ENCODE data around the gene CLDN22. TPM values are rescaled to one million over a fixed set of nuclear protein-coding genes. Genes with fewer than 3 reads are reported as not detected.

The CLDN22 gene
- total and polyA plus RNA-seq, 9 of the 15 experiments (the other 6 are each of a cell fraction or from before 2014, with no cell fraction given): 0.21 TPM; not detected in 8

- no TSS peak for BruUV-seq (replicated peaks)
- no peak overlapping the region for H3K27ac ChIP-seq (ENCODE audit: extremely low read depth, low read depth, low read length)
- H3K9me3 ChIP-seq (replicated peaks; ENCODE audit: control insufficient read depth, insufficient read depth, low read depth, low read length): no peaks in the 10 kb centered on the region
- FAIRE-seq (no peak), ATAC-seq (no peak), DNase-seq (ENCODE audit: extremely low read depth in 1 of 4, low spot score in 3 of 4) (no peak)
- no peaks in the 10 kb centered on the region for H3K9me1 ChIP-seq (ENCODE audit: control insufficient read depth, insufficient read depth, low read length)
- in situ Hi-C loops (cut with MboI) (no loop called here), intact Hi-C loops (cut with micrococcal nuclease) (no loop called here)
- no peak overlapping the region for H3K4me2 ChIP-seq (ENCODE audit: insufficient read depth, low read length)
- ChIA-PET CTCF (ENCODE audit: low intra/inter-chr PET ratio) (no interaction called here), POLR2A (no interaction called here)
- no peak overlapping the region for H2AFZ ChIP-seq (ENCODE audit: low read depth, low read length)
- peaks cover 0 to 8% of the 10 kb centered on the region in 2 experiments; a peak in 3 of 5 replicates for H3K4me1 ChIP-seq (replicated peaks in 1 of 2; ENCODE audit: control insufficient read depth in 2 of 2, insufficient read depth in 2 of 2, low read length in 2 of 2)
- peaks cover 2 to 27% of the 10 kb centered on the region in 2 experiments; a peak in 2 of 5 replicates for H3K27me3 ChIP-seq (ENCODE audit: control insufficient read depth in 2 of 2, insufficient read depth in 2 of 2, low read length in 2 of 2)
- H3K36me3 ChIP-seq (ENCODE audit: control insufficient read depth, insufficient read depth, low read length): no peaks in the 10 kb centered on the region
- H3K79me2 ChIP-seq (ENCODE audit: control insufficient read depth, insufficient read depth, low read length): no peaks in the 10 kb centered on the region
- whole genome bisulfite sequencing (ENCODE audit: insufficient coverage, low coverage, missing lambda C conversion rate): 22% methylated on average over 8 of the region's 9 CpGs
- no peak overlapping the region for H3K9ac ChIP-seq (ENCODE audit: insufficient read depth in 1 of 2, low read depth in 2 of 2, low read length in 2 of 2)
- no peak for TF ChIP-seq TEAD2 (tag; IDR thresholded peaks at IDR 0.05)
- no peak for TF ChIP-seq ZKSCAN8 (CRISPR knock-in tag; IDR thresholded peaks at IDR 0.05)
- TF ChIP-seq MAZ (CRISPR knock-in tag; conservative IDR thresholded peaks at IDR 0.05 in 1 of 2, IDR thresholded peaks at IDR 0.05 in 1 of 2): no peak
- TF ChIP-seq E2F6 (IDR thresholded peaks at IDR 0.05; ENCODE audit: borderline replicate concordance in 1 of 2, extremely low read depth in 1 of 2, insufficient read depth in 1 of 2, insufficient read length in 1 of 2, low read depth in 1 of 2, low read length in 1 of 2, poor library complexity in 1 of 2, severe bottlenecking in 1 of 2): no peak
- no peak for TF ChIP-seq TCF3 (CRISPR knock-in tag; IDR thresholded peaks at IDR 0.05)
- TF ChIP-seq SRF (CRISPR knock-in tag; IDR thresholded peaks at IDR 0.05): no peak
- no peak for TF ChIP-seq SMARCA4 (IDR thresholded peaks at IDR 0.05)
- no peak for TF ChIP-seq ZFP1 (CRISPR knock-in tag; IDR thresholded peaks at IDR 0.05)
- TF ChIP-seq ZEB2 (IDR thresholded peaks at IDR 0.05): no peak
- no peak for TF ChIP-seq NCOA2 (IDR thresholded peaks at IDR 0.05; ENCODE audit: partially characterized antibody in 2 of 2)
- TF ChIP-seq SIRT6 (IDR thresholded peaks at IDR 0.05; ENCODE audit: low read depth, low read length): no peak
- no peak overlapping the region for H3K4me3 ChIP-seq
- no peaks in the 10 kb centered on the region for H4K20me1 ChIP-seq (replicated peaks; ENCODE audit: control insufficient read depth, insufficient read depth, low read length)
These were observed 13.1 kb upstream of the CLDN22 start for GRCh38 chr4:183333202-183333601.

All from K562 (cell line).